Gastrocnemius medialis (tissue), 4 donors: Measurements from ENCODE around the gene ILKAP.

ENCODE experiments used
- POLR2A ChIP-seq, 2 donors: fragments of 450-650 bp; IDR thresholded peaks; one replicate each; pipeline ENCODE4 v1.6.1; 2017; ENCODE audit warnings: antibody characterized with exemption in 2 of 2, mild to moderate bottlenecking in 2 of 2, moderate library complexity in 2 of 2
- TF ChIP-seq, protein P1 (sequence below), 5 experiments: fragments of 450-650 bp in 3 of 5; fragments of 200-600 bp in 2 of 5; sonication (generic) in 2 of 5; IDR thresholded peaks in 4 of 5; conservative IDR thresholded peaks in 1 of 5; 1 replicate in 4 of 5; 2 replicates in 1 of 5; pipeline ENCODE4 v1.5.1; 2016 to 2019; ENCODE audit warnings: antibody characterized with exemption in 5 of 5, mild to moderate bottlenecking in 3 of 5, moderate library complexity in 3 of 5

DNA sequence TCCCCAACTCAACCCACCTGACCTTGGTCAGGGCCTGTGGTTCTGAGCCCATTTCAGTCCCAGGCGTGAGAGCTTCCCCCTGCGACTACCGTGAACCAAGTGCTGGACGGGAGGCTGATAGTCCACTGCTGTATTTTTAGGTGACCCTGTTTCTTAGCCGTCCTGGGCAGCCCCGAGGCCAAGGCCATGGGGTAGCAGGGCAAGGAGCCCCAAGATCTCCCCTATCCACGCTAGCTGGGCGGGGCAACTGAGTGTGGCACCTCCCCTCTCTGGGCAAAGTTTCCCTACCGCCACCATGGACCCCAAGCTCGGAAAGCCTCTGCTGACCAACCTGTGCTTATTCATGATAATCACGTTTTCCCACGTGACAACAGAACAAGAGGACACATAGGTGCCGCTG is 65.6 kb downstream of the ILKAP start:
- TF ChIP-seq, protein P1, sequence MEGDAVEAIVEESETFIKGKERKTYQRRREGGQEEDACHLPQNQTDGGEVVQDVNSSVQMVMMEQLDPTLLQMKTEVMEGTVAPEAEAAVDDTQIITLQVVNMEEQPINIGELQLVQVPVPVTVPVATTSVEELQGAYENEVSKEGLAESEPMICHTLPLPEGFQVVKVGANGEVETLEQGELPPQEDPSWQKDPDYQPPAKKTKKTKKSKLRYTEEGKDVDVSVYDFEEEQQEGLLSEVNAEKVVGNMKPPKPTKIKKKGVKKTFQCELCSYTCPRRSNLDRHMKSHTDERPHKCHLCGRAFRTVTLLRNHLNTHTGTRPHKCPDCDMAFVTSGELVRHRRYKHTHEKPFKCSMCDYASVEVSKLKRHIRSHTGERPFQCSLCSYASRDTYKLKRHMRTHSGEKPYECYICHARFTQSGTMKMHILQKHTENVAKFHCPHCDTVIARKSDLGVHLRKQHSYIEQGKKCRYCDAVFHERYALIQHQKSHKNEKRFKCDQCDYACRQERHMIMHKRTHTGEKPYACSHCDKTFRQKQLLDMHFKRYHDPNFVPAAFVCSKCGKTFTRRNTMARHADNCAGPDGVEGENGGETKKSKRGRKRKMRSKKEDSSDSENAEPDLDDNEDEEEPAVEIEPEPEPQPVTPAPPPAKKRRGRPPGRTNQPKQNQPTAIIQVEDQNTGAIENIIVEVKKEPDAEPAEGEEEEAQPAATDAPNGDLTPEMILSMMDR (IDR thresholded peaks at IDR 0.05 in 4 of 5, conservative IDR thresholded peaks at IDR 0.05 in 1 of 5), result no peak
- no peak for TF ChIP-seq POLR2A (IDR thresholded peaks at IDR 0.05)
